CD4-positive, CD25-positive, alpha-beta regulatory T cell (primary cell): ENCODE data around the gene SPINK6. TPM values are rescaled to one million over a fixed set of nuclear protein-coding genes. Genes with fewer than 3 reads are reported as not detected.

Experiments
- ATAC-seq, 2 donors: fragments of 150-1000 bp; cut with Tn5 transposase; one replicate each; pipeline ENCODE4 v1.10.0; 2021; ENCODE audit warnings: low read depth in 2 of 2, moderate number of reproducible peaks in 2 of 2, moderate library complexity in 1 of 2
- DNase-seq, 3 donors: peaks; one replicate each; pipeline versions ENCODE4 v3.0.0 to v3.0.0-alpha.2; 2012 to 2022; ENCODE audit warnings: mixed read lengths in 1 of 3
- H3K27ac ChIP-seq: one replicate; pipeline ENCODE4 v1.7.0; 2013; ENCODE audit warnings: mild to moderate bottlenecking, low read length; ENCODE audit not compliant: insufficient read depth, poor library complexity, severe bottlenecking
- H3K27me3 ChIP-seq: one replicate; pipeline ENCODE4 v1.7.0; 2013; ENCODE audit warnings: low read length; ENCODE audit not compliant: control insufficient read depth, insufficient read depth
- H3K36me3 ChIP-seq: one replicate; pipeline ENCODE4 v1.7.0; 2013; ENCODE audit warnings: mild to moderate bottlenecking, low read length, moderate library complexity; ENCODE audit not compliant: control insufficient read depth, insufficient read depth
- H3K4me1 ChIP-seq: 2 replicates; pipeline ENCODE4 v1.7.0; 2013; ENCODE audit warnings: mild to moderate bottlenecking, low read length; ENCODE audit not compliant: insufficient read depth, control insufficient read depth, poor library complexity, severe bottlenecking
- H3K4me3 ChIP-seq: one replicate; pipeline ENCODE4 v1.7.0; 2013; ENCODE audit warnings: low read depth, mild to moderate bottlenecking, low read length, moderate library complexity
- H3K9me3 ChIP-seq, 2 experiments: 1 replicate in 1 of 2; 2 replicates in 1 of 2; pipeline ENCODE4 v1.7.0; 2013; ENCODE audit warnings: low read length in 2 of 2, mild to moderate bottlenecking in 1 of 2, moderate library complexity in 1 of 2; ENCODE audit not compliant: control insufficient read depth in 2 of 2
- H3K27ac Mint-ChIP-seq, 3 donors: one replicate each; pipeline ENCODE4 v1.8.0; 2020 to 2022; ENCODE audit warnings: mild to moderate bottlenecking in 3 of 3, mixed read lengths in 3 of 3, moderate library complexity in 2 of 3
- H3K27me3 Mint-ChIP-seq: one replicate; pipeline ENCODE4 v1.8.0; 2022; ENCODE audit warnings: mild to moderate bottlenecking, mixed read lengths
- H3K36me3 Mint-ChIP-seq: one replicate; pipeline ENCODE4 v1.8.0; 2020; ENCODE audit warnings: mixed read lengths
- H3K4me1 Mint-ChIP-seq, 4 donors: one replicate each; pipeline ENCODE4 v1.8.0; 2020 to 2022; ENCODE audit warnings: mixed read lengths in 4 of 4, mild to moderate bottlenecking in 1 of 4
- H3K4me3 Mint-ChIP-seq, 4 donors: one replicate each; pipeline ENCODE4 v1.8.0; 2020 to 2022; ENCODE audit warnings: mild to moderate bottlenecking in 4 of 4, mixed read lengths in 4 of 4, moderate library complexity in 3 of 4
- H3K9me3 Mint-ChIP-seq, 7 donors: one replicate each; pipeline ENCODE4 v1.8.0; 2020 to 2022; ENCODE audit warnings: mixed read lengths in 7 of 7, mild to moderate bottlenecking in 3 of 7, moderate library complexity in 2 of 7
- polyA plus RNA-seq, 4 donors: library from polyadenylated mRNA; unstranded; fragments of 300-500 nt; fragmentation: Illumina TruSeq; gene quantifications; one replicate each; pipeline ENCODE4 v1.2.3, GENCODE V29; 2021
- total RNA-seq: library from RNA; stranded (reverse); gene quantifications from one replicate; pipeline ENCODE4 v1.2.3, GENCODE V29; 2022

SPINK6 gene, protein sequence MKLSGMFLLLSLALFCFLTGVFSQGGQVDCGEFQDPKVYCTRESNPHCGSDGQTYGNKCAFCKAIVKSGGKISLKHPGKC
- not detected for total RNA-seq
- not detected for polyA plus RNA-seq

DNA sequence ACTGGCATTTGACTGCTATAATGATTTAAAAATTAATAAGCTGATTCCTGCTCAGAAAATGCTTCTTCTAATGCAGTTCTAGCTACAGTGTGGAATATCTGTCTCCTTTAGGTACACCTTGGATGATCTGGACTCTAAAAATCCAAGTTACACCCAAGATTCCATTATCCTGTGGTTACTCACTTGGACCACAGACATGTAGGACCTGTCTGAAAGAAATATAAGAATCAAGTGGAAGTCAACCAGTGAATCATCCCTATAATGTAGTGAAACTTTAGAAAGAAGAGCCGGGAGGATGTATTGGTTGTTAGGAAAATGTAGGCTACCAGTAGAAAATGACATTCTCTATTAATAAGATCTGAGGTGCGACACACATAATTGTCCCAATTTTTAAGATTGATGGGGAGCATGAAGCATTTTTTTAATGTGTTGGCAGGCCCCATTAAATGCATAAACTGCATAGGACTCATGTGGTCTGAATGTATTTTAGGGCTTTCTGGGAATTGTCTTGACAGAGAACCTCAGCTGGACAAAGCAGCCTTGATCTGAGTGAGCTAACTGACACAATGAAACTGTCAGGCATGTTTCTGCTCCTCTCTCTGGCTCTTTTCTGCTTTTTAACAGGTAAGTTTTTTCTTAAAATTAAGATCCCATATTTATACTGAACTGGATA, at the start of gene SPINK6:
SPINK6 (plus strand) TSS at position 512 of the 673 bp plus-strand sequence; CDS start at position 567, 55 bp downstream.
- H3K36me3 ChIP-seq: no peaks in the 10 kb centered on the region
- no peaks in the 10 kb centered on the region for H3K9me3 ChIP-seq
- H3K27me3 Mint-ChIP-seq: no peaks in the 10 kb centered on the region
- peaks cover 2% of the 10 kb centered on the region for H3K27me3 ChIP-seq
- H3K4me1 Mint-ChIP-seq: no peaks in the 10 kb centered on the region
- H3K36me3 Mint-ChIP-seq: no peaks in the 10 kb centered on the region
- no peak within 1 kb of the TSS for H3K4me3 Mint-ChIP-seq
- H3K27ac Mint-ChIP-seq: no peak within 1 kb of the TSS
- H3K27ac ChIP-seq: no peak within 1 kb of the TSS
- peaks cover 0 to 2% (median 0%) of the 10 kb centered on the region in 7 donors for H3K9me3 Mint-ChIP-seq
- ATAC-seq: no peak
- no peak within 1 kb of the TSS for H3K4me3 ChIP-seq
- no peaks in the 10 kb centered on the region for H3K4me1 ChIP-seq
- no peak for DNase-seq

DNA sequence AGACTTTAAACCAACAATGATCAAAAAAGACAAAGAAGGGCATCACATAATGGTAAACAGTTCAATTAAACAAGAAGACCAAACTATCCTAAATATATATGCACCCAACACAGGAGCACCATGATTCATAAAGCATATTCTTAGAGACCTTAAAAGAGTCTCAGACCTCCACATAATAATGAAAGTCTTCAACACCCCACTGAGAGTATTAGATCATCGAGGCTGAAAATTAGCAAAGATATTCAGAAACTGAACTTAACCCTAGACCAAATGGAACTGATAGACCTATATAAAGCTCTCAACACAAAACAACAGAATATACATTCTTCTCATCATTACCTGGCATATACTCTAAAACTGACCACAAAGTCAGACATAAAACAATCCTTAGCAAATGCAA, 46.2 kb upstream of the SPINK6 start:
- Histone ChIP-seq H3K4me1 (no peaks in the 10 kb centered on the region), H3K36me3 (no peaks in the 10 kb centered on the region), H3K27ac (no peak overlapping the region), H3K4me3 (no peak overlapping the region), H3K27me3 (no peaks in the 10 kb centered on the region), H3K9me3 (no peaks in the 10 kb centered on the region)
- Mint-ChIP-seq H3K27ac (no peak overlapping the region), H3K4me1 (no peaks in the 10 kb centered on the region), H3K4me3 (no peak overlapping the region), H3K27me3 (peaks cover 7% of the 10 kb centered on the region), H3K36me3 (no peaks in the 10 kb centered on the region), H3K9me3 (no peaks in the 10 kb centered on the region)
- ATAC-seq: no peak
- DNase-seq: no peak

DNA sequence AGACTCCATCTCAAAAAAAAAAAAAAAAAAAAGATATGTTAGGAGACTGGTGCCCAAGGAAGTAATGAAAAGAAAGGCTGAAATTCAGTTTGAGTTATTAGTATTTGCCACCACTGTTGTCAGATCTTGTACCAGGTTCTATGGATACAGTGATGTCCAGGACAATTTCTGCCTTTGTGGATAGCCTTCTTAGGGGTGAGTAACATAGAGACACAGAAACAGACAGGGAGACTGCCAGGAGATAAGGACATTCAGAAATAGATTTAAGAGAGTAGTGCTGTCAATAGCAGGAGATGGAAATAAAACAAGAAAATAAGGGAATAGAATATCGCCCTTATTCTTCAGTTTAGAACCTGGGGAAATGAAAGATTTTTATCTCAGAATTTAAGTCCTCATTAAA, 40.8 kb upstream of the SPINK6 start:
- peaks cover 0 to 2% (median 0%) of the 10 kb centered on the region in 4 donors for H3K4me1 Mint-ChIP-seq
- H3K4me3 Mint-ChIP-seq: no peak overlapping the region

DNA sequence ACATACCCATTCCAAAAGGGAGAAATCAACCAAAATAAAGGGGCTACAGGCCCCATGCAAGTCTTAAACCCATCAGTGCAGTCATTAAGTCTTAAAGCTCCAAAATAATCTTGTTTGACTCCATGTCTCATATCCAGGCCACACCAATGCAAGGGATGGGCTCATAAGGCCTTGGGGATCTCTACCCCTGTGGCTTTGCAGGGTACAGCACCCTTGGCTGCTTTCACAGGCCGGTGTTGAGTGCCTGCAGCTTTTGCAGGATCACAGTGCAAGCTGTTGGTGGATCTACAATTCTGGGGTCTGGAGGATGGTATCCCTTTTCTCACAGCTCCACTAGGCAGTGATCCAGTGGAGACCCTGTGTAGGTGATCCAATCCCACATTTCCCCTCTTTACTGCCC, 39.5 kb upstream of the SPINK6 start:
- peaks cover 0 to 2% (median 0%) of the 10 kb centered on the region in 4 donors for H3K4me1 Mint-ChIP-seq
- H3K27ac Mint-ChIP-seq: no peak overlapping the region
- Histone ChIP-seq H3K9me3 (no peaks in the 10 kb centered on the region), H3K27ac (no peak overlapping the region), H3K36me3 (no peaks in the 10 kb centered on the region), H3K4me3 (no peak overlapping the region), H3K27me3 (no peaks in the 10 kb centered on the region), H3K4me1 (no peaks in the 10 kb centered on the region)
- no peaks in the 10 kb centered on the region for H3K27me3 Mint-ChIP-seq
- H3K9me3 Mint-ChIP-seq: peaks cover 0 to 3% (median 0%) of the 10 kb centered on the region in 7 donors
- DNase-seq (no peak), ATAC-seq (no peak)
- no peak overlapping the region for H3K4me3 Mint-ChIP-seq
- no peaks in the 10 kb centered on the region for H3K36me3 Mint-ChIP-seq

More for the DNA sequence above, 40.8 kb upstream of the SPINK6 start:
- no peaks in the 10 kb centered on the region for H3K27me3 ChIP-seq
- H3K27ac Mint-ChIP-seq: no peak overlapping the region
- DNase-seq: no peak
- no peaks in the 10 kb centered on the region for H3K36me3 ChIP-seq
- H3K9me3 ChIP-seq: no peaks in the 10 kb centered on the region
- ATAC-seq: no peak
- H3K4me3 ChIP-seq: no peak overlapping the region
- H3K27me3 Mint-ChIP-seq: no peaks in the 10 kb centered on the region
- H3K4me1 ChIP-seq: no peaks in the 10 kb centered on the region
- no peak overlapping the region for H3K27ac ChIP-seq
- no peaks in the 10 kb centered on the region for H3K36me3 Mint-ChIP-seq
- peaks cover 0 to 3% (median 0%) of the 10 kb centered on the region in 7 donors for H3K9me3 Mint-ChIP-seq

DNA sequence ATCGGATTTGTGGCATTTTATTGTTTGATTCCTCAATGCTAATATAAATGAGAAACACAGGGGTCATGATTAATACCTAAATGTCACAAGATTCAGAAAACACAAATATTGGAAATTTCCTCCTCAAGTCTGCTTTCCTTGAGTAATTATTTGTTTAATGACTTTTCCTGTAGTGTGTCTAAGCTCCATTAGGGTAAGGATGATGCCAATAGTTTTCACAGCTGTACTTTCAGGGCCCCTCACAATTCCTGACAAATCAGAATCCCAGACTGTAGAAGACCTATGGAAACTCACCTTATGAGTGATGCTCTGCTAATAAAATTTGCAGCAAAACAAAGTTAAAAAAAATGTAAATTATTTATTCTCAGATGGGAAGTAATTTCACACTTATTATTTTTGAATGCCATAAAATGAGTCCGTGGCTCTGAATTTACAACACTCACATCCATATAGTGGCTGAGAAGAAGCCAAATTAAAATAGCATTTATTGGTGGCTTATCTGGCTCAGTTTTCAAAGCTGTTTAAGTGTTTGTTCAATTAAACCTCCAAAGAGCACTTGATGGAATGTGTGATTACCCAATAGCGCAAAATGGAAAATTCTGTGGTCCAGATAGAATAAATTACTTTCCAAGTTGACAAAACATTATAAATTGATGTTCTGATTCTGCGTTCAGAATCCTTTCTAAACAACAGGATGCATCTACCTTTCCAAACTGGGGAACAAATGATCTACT, 36.1 kb upstream of the SPINK6 start:
- H3K27me3 Mint-ChIP-seq: no peaks in the 10 kb centered on the region
- no peak overlapping the region for H3K4me3 Mint-ChIP-seq
- H3K9me3 ChIP-seq: no peaks in the 10 kb centered on the region
- H3K4me3 ChIP-seq: no peak overlapping the region
- no peak overlapping the region for H3K27ac Mint-ChIP-seq
- no peak for DNase-seq
- H3K27me3 ChIP-seq: no peaks in the 10 kb centered on the region
- H3K27ac ChIP-seq: no peak overlapping the region
- H3K36me3 Mint-ChIP-seq: no peaks in the 10 kb centered on the region
- no peak for ATAC-seq
- H3K36me3 ChIP-seq: no peaks in the 10 kb centered on the region
- H3K9me3 Mint-ChIP-seq: peaks cover 0 to 3% (median 0%) of the 10 kb centered on the region in 7 donors
- H3K4me1 ChIP-seq: no peaks in the 10 kb centered on the region
- peaks cover 0 to 2% (median 0%) of the 10 kb centered on the region in 4 donors for H3K4me1 Mint-ChIP-seq

DNA sequence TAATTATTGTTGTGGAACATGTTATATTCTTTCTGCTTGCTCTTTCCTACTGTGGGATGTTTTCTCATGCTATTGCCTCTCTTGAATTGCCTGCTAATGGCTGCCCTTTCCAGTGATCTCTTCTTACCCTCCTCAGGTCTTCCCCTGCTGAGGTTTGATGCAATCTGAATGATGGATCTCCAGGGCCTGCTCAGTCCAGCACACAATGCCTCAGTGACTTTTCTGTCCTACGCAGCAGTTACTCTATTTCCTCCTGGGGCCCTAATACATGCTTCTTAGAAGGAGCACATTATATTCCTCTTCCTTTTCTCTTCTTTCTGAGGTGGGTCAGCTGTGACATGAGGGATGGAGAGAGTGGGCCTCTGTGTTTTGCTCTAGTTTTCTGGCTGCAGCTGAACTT, 34.6 kb upstream of the SPINK6 start, which contains the start of gene SPINK14:
SPINK14 (plus strand) TSS at position 301 of the 400 bp plus-strand sequence. CDS start 1,187 bp downstream, outside the sequence.
- H3K27me3 ChIP-seq: no peaks in the 10 kb centered on the region
- no peak within 1 kb of the TSS for H3K4me3 ChIP-seq
- no peaks in the 10 kb centered on the region for H3K9me3 Mint-ChIP-seq
- no peaks in the 10 kb centered on the region for H3K36me3 ChIP-seq
- H3K27ac Mint-ChIP-seq: no peak within 1 kb of the TSS
- no peaks in the 10 kb centered on the region for H3K36me3 Mint-ChIP-seq
- no peaks in the 10 kb centered on the region for H3K4me1 ChIP-seq
- no peak within 1 kb of the TSS for H3K4me3 Mint-ChIP-seq
- no peaks in the 10 kb centered on the region for H3K4me1 Mint-ChIP-seq
- no peak within 1 kb of the TSS for H3K27ac ChIP-seq
- ATAC-seq (no peak), DNase-seq (no peak)
- no peaks in the 10 kb centered on the region for H3K27me3 Mint-ChIP-seq
- no peaks in the 10 kb centered on the region for H3K9me3 ChIP-seq

DNA sequence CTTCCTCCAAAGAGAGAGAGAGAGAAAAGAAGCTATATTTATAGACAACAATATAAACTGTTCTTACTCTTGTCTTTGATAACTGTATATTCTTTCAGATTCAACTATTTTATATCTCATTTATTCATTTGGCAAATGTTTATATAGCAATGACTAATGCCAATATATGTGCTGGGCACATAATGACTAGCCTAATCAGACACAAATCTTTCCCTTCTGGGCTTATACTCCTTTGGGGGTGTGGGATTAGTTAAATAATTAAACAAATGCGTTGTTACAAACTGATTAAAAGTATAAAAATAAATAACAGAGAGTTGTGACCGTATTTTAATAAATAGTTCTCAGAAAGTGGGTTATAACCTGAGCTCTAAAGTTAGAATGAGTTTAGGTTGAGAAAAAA, 30.5 kb upstream of the SPINK6 start:
- Histone ChIP-seq H3K4me1 (no peaks in the 10 kb centered on the region), H3K27ac (no peak overlapping the region), H3K9me3 (no peaks in the 10 kb centered on the region), H3K4me3 (no peak overlapping the region), H3K27me3 (no peaks in the 10 kb centered on the region), H3K36me3 (no peaks in the 10 kb centered on the region)
- DNase-seq (no peak), ATAC-seq (no peak)
- Mint-ChIP-seq H3K4me3 (no peak overlapping the region), H3K4me1 (no peaks in the 10 kb centered on the region), H3K36me3 (no peaks in the 10 kb centered on the region), H3K9me3 (no peaks in the 10 kb centered on the region), H3K27me3 (no peaks in the 10 kb centered on the region), H3K27ac (no peak overlapping the region)
